B cell (primary cell): ENCODE results near the gene OR2T29.

ENCODE experiments used
- CTCF ChIP-seq: fragments of 200-600 bp; IDR thresholded peaks from one replicate; pipeline ENCODE4 v1.8.0; 2022; ENCODE audit warnings: antibody characterized with exemption, mild to moderate bottlenecking
- EZH2 ChIP-seq: IDR thresholded peaks from 2 replicates; pipeline ENCODE4 v1.6.1; 2012; ENCODE audit warnings: borderline replicate concordance, low read depth, mild to moderate bottlenecking, moderate library complexity, low read length; ENCODE audit not compliant: insufficient read depth, poor library complexity, severe bottlenecking

GRCh38 chr1:248589334-248589733 is 26.8 kb upstream of the OR2T29 start:
- TF ChIP-seq CTCF, result no peak
- no peak for TF ChIP-seq EZH2
